Activated T-cell treated with anti-CD3 and anti-CD28 coated beads, Interleukin-2, amount 50 U/mL, for 1 hour (primary cell): Measurements from ENCODE around the gene MPZL1.
"Not testable (repeated sequence)": the region's sequence is repeated elsewhere in the genome, so short reads cannot be mapped to it uniquely, and the experiment has no call there.

Source experiments
- DNase-seq: peaks from one replicate; pipeline ENCODE4 v3.0.0-alpha.2; 2020

Gene MPZL1

GRCh38 chr1:167719715-167720421, 1.9 kb upstream of the MPZL1 start:
- not testable (repeated sequence) for DNase-seq

- no peak for DNase-seq
These were observed 691 bp upstream of the MPZL1 start for GRCh38 chr1:167720965-167721616.

- no peak for DNase-seq
These were observed 529 bp downstream of the MPZL1 start for GRCh38 chr1:167722152-167722869.

GRCh38 chr1:167722870-167723251, 1.1 kb downstream of the MPZL1 start:
- no peak for DNase-seq

- DNase-seq, result no peak
These were observed 2.0 kb downstream of the MPZL1 start for GRCh38 chr1:167723707-167724323.

GRCh38 chr1:167726008-167726407, 4.2 kb downstream of the MPZL1 start:
- no peak for DNase-seq

GRCh38 chr1:167728818-167729410, 7.1 kb downstream of the MPZL1 start:
- no peak for DNase-seq

- no peak for DNase-seq
These were observed 12.4 kb downstream of the MPZL1 start for GRCh38 chr1:167734227-167734626.

GRCh38 chr1:167734841-167735240, 13.1 kb downstream of the MPZL1 start:
- no peak for DNase-seq

GRCh38 chr1:167737169-167737568, 15.4 kb downstream of the MPZL1 start:
- no peak for DNase-seq

GRCh38 chr1:167738158-167738557, 16.4 kb downstream of the MPZL1 start:
- no peak for DNase-seq

GRCh38 chr1:167739752-167740151, 18.0 kb downstream of the MPZL1 start:
- no peak for DNase-seq

- DNase-seq, result not testable (repeated sequence)
These were observed 19.3 kb downstream of the MPZL1 start for GRCh38 chr1:167741103-167741502.

GRCh38 chr1:167742392-167743057, 20.7 kb downstream of the MPZL1 start:
- not testable (repeated sequence) for DNase-seq

GRCh38 chr1:167744901-167745300, 23.1 kb downstream of the MPZL1 start:
- DNase-seq, result no peak

- no peak for DNase-seq
These were observed 24.4 kb downstream of the MPZL1 start for GRCh38 chr1:167746013-167746672.

- no peak for DNase-seq
These were observed 25.3 kb downstream of the MPZL1 start for GRCh38 chr1:167746988-167747655.

- DNase-seq, result no peak
These were observed 26.2 kb downstream of the MPZL1 start for GRCh38 chr1:167747988-167748387.

GRCh38 chr1:167748906-167749305, 27.1 kb downstream of the MPZL1 start:
- DNase-seq, result no peak

- DNase-seq, result no peak
These were observed 28.0 kb downstream of the MPZL1 start for GRCh38 chr1:167749741-167750140.

- no peak for DNase-seq
These were observed 28.9 kb downstream of the MPZL1 start for GRCh38 chr1:167750641-167751040.
